ENCODE measurements around the gene TSPO.
A peak's percentile ranks its signal among the peaks of the same experiment; 100 is the strongest.
"Not testable (repeated sequence)": the region's sequence is repeated elsewhere in the genome, so short reads cannot be mapped to it uniquely, and the experiment has no call there.

The TSPO gene

DNA sequence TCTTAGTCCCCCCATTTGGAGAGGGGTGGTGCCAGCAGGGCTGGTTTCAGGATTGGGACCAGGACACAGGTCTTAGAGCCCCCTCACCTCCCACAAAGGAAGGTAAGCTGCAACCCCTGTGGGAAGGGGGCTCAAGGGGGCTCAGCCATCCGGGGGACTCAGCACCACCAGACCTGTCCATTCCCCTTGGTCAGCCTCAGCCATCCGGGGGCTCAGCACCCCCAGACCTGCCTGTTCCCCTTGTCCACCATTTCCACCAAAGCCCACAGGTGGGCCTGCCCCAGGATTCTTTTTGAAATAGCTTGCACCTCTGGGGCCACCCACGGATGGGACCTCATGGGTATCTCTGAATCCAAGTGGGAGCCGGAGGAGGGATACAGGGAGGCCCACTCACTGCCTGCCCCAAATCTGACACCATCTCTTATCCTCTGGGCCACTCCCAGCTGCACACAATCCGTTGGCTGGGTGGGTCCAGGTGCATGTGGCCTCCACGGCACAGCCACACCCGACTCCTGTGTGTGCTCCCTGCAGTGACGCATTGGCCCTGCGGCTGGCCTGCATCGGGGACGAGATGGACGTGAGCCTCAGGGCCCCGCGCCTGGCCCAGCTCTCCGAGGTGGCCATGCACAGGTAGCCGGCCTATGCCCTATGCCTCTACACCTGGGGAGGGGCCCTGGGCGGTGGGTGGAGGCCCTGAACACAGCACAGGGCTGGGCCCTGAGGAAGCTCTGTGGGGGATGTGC is 24.0 kb upstream of the TSPO start:
- Mint-ChIP-seq H3K27ac (no peak overlapping the region), H3K4me1 (peaks cover 31% of the 10 kb centered on the region), H3K9me3 (no peaks in the 10 kb centered on the region), H3K4me3 (no peak overlapping the region), H3K27me3 (no peaks in the 10 kb centered on the region)
- ATAC-seq (peak; percentile 38), DNase-seq (no peak)

- DNase-seq (no peak), ATAC-seq (peak; percentile 27)
- Mint-ChIP-seq H3K4me1 (peaks cover 31% of the 10 kb centered on the region), H3K9me3 (no peaks in the 10 kb centered on the region), H3K27ac (no peak overlapping the region), H3K27me3 (no peaks in the 10 kb centered on the region), H3K4me3 (no peak overlapping the region)
These were observed 23.2 kb upstream of the TSPO start for GRCh38 chr22:43128116-43128515.

DNA sequence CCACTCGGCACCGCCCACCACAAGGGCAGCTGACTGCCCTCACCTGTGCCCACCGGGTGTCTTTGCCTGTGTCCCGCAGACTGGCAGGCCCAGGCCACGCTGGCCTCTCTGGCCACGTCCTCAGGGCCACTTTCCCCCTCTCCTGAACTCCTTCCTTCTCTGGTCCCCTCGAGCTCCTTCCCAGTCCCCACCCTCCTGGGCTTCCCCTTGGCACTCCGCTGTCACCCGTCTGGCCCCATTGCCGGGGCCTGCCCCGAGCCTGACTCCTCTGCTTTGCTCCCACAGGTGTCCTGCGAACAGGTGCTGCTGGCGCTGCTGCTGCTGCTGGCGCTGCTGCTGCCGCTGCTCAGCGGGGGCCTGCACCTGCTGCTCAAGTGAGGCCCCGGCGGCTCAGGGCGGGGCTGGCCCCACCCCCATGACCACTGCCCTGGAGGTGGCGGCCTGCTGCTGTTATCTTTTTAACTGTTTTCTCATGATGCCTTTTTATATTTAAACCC is 22.4 kb upstream of the TSPO start:
- H3K27ac Mint-ChIP-seq = peak overlapping the region in 1 of 2 donors; percentile 53
- no peaks in the 10 kb centered on the region for H3K9me3 Mint-ChIP-seq
- ATAC-seq (peak; percentile 27), DNase-seq (no peak)
- H3K4me3 Mint-ChIP-seq = no peak overlapping the region
- H3K4me1 Mint-ChIP-seq = peaks cover 31% of the 10 kb centered on the region
- H3K27me3 Mint-ChIP-seq = no peaks in the 10 kb centered on the region

- ATAC-seq (no peak), DNase-seq (no peak)
- Mint-ChIP-seq H3K9me3 (no peaks in the 10 kb centered on the region), H3K27ac (peak overlapping the region in 1 of 2 donors; percentile 42), H3K4me3 (no peak overlapping the region), H3K27me3 (no peaks in the 10 kb centered on the region), H3K4me1 (peaks cover 31% of the 10 kb centered on the region)
These were observed 21.6 kb upstream of the TSPO start for GRCh38 chr22:43129426-43130425.

GRCh38 chr22:43131773-43132501 is 19.4 kb upstream of the TSPO start:
- Mint-ChIP-seq H3K4me3 (no peak overlapping the region), H3K4me1 (peaks cover 25% of the 10 kb centered on the region)

GRCh38 chr22:43133401-43133800 is 18.0 kb upstream of the TSPO start:
- peaks cover 12% of the 10 kb centered on the region for H3K4me1 Mint-ChIP-seq
- H3K4me3 Mint-ChIP-seq = no peak overlapping the region
- no peak for ATAC-seq
- no peak for DNase-seq
- H3K27ac Mint-ChIP-seq = no peak overlapping the region
- no peaks in the 10 kb centered on the region for H3K27me3 Mint-ChIP-seq
- H3K9me3 Mint-ChIP-seq = no peaks in the 10 kb centered on the region

More at GRCh38 chr22:43131773-43132501, 19.4 kb upstream of the TSPO start:
- no peak for ATAC-seq
- no peaks in the 10 kb centered on the region for H3K27me3 Mint-ChIP-seq
- H3K27ac Mint-ChIP-seq = no peak overlapping the region
- no peaks in the 10 kb centered on the region for H3K9me3 Mint-ChIP-seq
- DNase-seq = no peak

DNA sequence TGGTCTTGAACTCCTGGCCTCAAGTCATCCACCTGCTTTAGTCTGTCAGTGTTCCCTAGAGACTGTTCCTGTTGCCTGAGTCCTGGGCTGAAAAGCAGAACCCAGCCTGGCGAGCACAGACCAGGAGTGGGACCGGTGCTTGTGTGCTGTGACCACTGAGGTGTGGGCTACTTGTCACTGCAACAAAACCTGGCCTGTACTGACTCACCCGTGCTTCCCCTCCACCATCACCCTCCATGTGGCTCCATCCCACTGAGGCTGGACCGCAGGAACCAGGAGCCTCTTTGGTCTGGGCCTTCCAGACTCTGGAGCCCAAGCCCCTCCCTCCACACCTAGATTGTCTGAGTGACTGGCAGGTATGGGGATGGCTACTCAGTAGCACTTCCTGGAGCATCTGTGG is 16.8 kb upstream of the TSPO start:
- no peaks in the 10 kb centered on the region for H3K9me3 Mint-ChIP-seq
- no peaks in the 10 kb centered on the region for H3K27me3 Mint-ChIP-seq
- no peak overlapping the region for H3K4me3 Mint-ChIP-seq
- DNase-seq (no peak), ATAC-seq (no peak)
- no peak overlapping the region for H3K27ac Mint-ChIP-seq
- peaks cover 9% of the 10 kb centered on the region for H3K4me1 Mint-ChIP-seq

- H3K4me1 Mint-ChIP-seq = peaks cover 13% of the 10 kb centered on the region
- no peaks in the 10 kb centered on the region for H3K9me3 Mint-ChIP-seq
- H3K27ac Mint-ChIP-seq = peak overlapping the region in 1 of 2 donors; percentile 27
- H3K4me3 Mint-ChIP-seq = no peak overlapping the region
- no peaks in the 10 kb centered on the region for H3K27me3 Mint-ChIP-seq
- ATAC-seq (no peak), DNase-seq (no peak)
These were observed 15.8 kb upstream of the TSPO start for GRCh38 chr22:43135565-43135964.

DNA sequence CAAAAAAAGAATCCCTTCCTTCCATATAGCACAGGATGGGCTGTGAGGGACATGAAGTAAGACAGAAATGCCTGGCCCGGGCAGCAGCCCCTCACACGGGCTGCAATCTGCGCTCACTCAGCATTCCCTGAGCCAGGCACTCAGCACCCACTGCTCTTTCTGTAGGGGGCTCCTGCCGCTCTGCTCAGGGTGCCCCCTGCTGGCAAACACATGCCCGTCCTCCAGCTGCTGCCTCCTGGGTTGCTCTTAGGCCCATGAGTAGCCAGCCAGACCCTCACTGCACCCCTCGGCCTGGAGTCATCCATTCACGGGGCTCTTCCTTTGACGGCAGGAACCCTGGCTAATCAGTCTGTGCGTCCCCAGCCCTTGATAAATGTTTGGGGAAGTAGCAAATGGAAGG is 15.1 kb upstream of the TSPO start:
- H3K4me1 Mint-ChIP-seq = peaks cover 19% of the 10 kb centered on the region
- DNase-seq (peak; percentile 27 to 40), ATAC-seq (peak; percentile 67)
- H3K4me3 Mint-ChIP-seq = no peak overlapping the region
- peak overlapping the region in 1 of 2 donors; percentile 6 for H3K27ac Mint-ChIP-seq
- H3K9me3 Mint-ChIP-seq = no peaks in the 10 kb centered on the region
- H3K27me3 Mint-ChIP-seq = no peaks in the 10 kb centered on the region

DNA sequence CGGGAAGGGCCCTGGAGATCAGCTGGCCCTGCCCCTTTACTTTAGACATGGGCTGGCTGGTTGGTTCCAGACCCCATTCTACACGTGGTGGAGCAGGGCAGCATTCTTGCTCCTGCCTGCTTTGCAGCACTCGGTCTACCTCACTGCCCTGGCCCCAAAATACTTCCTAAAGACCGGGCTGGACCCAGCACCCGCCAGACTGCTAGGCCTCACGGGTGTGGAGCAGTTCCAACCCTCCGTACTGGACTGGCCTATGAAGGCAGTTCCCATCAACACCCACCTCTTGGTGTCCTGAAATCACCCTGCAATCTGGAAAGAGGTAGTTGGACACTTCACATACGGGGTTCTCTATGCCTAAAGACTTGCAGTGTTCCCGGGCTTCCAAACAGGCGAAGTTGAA is 14.6 kb upstream of the TSPO start:
- ATAC-seq = no peak
- Mint-ChIP-seq H3K9me3 (no peaks in the 10 kb centered on the region), H3K4me3 (no peak overlapping the region), H3K4me1 (peaks cover 25% of the 10 kb centered on the region), H3K27me3 (no peaks in the 10 kb centered on the region), H3K27ac (peak overlapping the region in 1 of 2 donors; percentile 6)
- DNase-seq = no peak

- H3K4me1 Mint-ChIP-seq = peaks cover 55% of the 10 kb centered on the region
- H3K9me3 Mint-ChIP-seq = no peaks in the 10 kb centered on the region
- H3K27ac Mint-ChIP-seq = peak within 1 kb of the TSS; percentile 89 to 95
- DNase-seq (peak; percentile 74 to 84), ATAC-seq (peak; percentile 95)
- H3K4me3 Mint-ChIP-seq = peak within 1 kb of the TSS; percentile 90 to 95
- H3K27me3 Mint-ChIP-seq = no peaks in the 10 kb centered on the region
These were observed 8.3 kb upstream of the TSPO start, which contains the start of gene MCAT for GRCh38 chr22:43142880-43143562. Gene MCAT, minus strand, starts transcription at chr22:43143398. Its CDS starts 50 bp downstream, at chr22:43143348.

DNA sequence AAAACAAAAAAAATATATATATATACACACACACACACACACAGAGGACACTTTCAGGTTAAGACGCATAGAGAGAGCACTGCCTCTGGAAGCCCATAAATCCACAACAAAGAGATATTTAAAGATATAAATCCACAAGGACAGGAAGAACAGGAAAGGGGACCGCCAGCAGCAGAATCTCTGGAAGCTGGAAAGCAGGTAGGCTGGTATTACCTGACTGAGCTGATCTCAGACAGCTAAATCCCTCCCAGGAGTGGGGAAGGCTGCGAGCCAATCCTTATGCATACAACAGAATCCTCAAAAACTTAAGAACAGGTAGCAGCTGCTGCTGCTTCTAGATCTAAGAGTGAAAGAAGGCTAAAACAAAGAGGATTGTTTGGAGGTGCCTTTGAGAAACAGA is 6.4 kb upstream of the TSPO start:
- H3K27ac Mint-ChIP-seq = no peak overlapping the region
- H3K9me3 Mint-ChIP-seq = no peaks in the 10 kb centered on the region
- ATAC-seq (no peak), DNase-seq (no peak)
- no peaks in the 10 kb centered on the region for H3K27me3 Mint-ChIP-seq
- no peak overlapping the region for H3K4me3 Mint-ChIP-seq
- peaks cover 54% of the 10 kb centered on the region for H3K4me1 Mint-ChIP-seq

GRCh38 chr22:43145371-43145770 is 6.0 kb upstream of the TSPO start:
- not testable (repeated sequence) for ATAC-seq, DNase-seq, H3K27ac Mint-ChIP-seq, H3K9me3 Mint-ChIP-seq, H3K4me3 Mint-ChIP-seq, H3K27me3 Mint-ChIP-seq
- peaks cover 54% of the 10 kb centered on the region for H3K4me1 Mint-ChIP-seq

DNA sequence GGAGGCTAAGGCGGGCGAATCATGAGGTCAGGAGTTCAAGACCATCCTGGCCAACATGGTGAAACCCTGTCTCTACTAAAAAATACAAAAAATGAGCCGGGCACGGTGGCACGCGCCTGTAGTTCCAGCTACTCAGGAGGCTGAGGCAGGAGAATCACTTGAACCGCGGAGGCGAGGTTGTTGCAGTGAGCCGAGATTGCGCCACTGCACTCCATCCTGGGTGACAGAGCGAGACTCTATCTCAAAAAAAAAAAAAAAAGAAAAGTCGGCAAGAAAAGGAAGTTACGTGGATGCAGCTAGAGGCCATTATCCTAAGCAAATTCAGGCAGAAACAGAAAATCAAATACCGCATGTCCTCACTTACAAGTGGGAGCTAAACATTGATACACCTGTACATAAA is 5.0 kb upstream of the TSPO start:
- DNase-seq, H3K27me3 Mint-ChIP-seq, H3K4me3 Mint-ChIP-seq, H3K9me3 Mint-ChIP-seq, ATAC-seq: not testable (repeated sequence)
- H3K27ac Mint-ChIP-seq = peak overlapping the region in 1 of 2 donors; percentile 48
- H3K4me1 Mint-ChIP-seq = peaks cover 56% of the 10 kb centered on the region

GRCh38 chr22:43147821-43148220 is 3.5 kb upstream of the TSPO start:
- Mint-ChIP-seq H3K27ac (peak overlapping the region in 1 of 2 donors; percentile 52), H3K4me3 (peak overlapping the region in 1 of 2 donors; percentile 25), H3K9me3 (no peaks in the 10 kb centered on the region), H3K4me1 (peaks cover 47% of the 10 kb centered on the region), H3K27me3 (no peaks in the 10 kb centered on the region)
- no peak for DNase-seq
- ATAC-seq = no peak

Data from stimulated activated naive CD8-positive, alpha-beta T cell treated with anti-CD3 and anti-CD28 coated beads, Interleukin-15, amount 100 ng/mL, for 72 hours (primary cell).